ENCODE data around the gene IQGAP2.

Gene IQGAP2

DNA sequence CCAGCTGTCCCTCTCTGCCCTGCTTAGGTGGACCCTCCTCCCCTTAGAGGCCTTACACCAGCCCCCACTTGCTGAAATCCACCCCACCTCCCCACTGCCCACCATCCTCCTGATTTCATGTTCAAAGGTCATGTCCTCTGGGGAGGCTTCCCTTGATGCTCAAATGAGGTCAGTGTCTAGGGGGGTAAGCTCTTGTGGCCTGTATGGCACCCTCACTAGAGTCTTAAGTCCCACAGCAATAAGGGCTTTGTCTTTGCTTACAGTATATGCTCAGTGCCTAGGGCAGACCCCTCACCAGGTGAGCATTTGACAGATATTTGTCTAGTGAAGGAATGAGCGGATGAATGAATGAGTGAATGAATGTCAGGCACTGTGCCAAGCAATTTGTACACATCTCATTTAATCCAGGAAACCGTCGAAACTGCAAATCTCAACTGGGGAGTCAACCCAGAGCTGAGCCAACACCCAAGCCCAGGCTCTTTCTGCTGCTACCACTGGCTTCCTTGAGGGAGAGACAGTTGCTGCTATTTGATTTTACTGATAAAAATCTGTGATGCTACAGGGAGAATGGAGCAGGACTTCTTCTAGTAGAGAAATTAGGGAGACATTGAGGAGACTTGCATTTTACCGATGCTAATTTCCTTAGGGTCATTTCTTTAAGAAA, 101.9 kb downstream of the IQGAP2 start:
- Histone ChIP-seq H3K14ac (ENCODE audit: low read length) (no peak overlapping the region), H3K4me2 (ENCODE audit: low read length) (no peak overlapping the region), H4K8ac (ENCODE audit: low read depth, low read length) (no peak overlapping the region), H2AK5ac (ENCODE audit: low read length) (no peak overlapping the region), H4K12ac (ENCODE audit: low read depth, low read length) (no peak overlapping the region), H3K27me3 (ENCODE audit: insufficient read depth, low read length) (no peaks in the 10 kb centered on the region), H3K23ac (ENCODE audit: low read length) (no peak overlapping the region), H2BK12ac (ENCODE audit: low read length) (no peak overlapping the region), H4K91ac (ENCODE audit: low read depth, low read length) (no peak overlapping the region), H3K4me3 (ENCODE audit: low read depth, low read length) (no peak overlapping the region), H3K9me3 (ENCODE audit: insufficient read depth, low read depth, low read length) (no peaks in the 10 kb centered on the region), H2AFZ (ENCODE audit: insufficient read depth, low read length, poor library complexity) (no peak overlapping the region), H3K18ac (ENCODE audit: low read length) (no peak overlapping the region), H2BK5ac (ENCODE audit: low read depth, low read length, poor library complexity) (no peak overlapping the region), H3K36me3 (ENCODE audit: control insufficient read depth in 1 of 2, insufficient read depth in 2 of 2, low read length in 2 of 2) (no peaks in the 10 kb centered on the region), H3K27ac (ENCODE audit: low read depth, low read length) (no peak overlapping the region), H3K79me2 (ENCODE audit: control insufficient read depth, insufficient read depth, low read length, poor library complexity) (no peaks in the 10 kb centered on the region), H3K9ac (ENCODE audit: low read length) (no peak overlapping the region), H3K4me1 (ENCODE audit: control insufficient read depth in 1 of 2, insufficient read depth in 2 of 2, low read length in 2 of 2) (no peaks in the 10 kb centered on the region), H3K79me1 (ENCODE audit: low read length) (no peaks in the 10 kb centered on the region), H3K4ac (ENCODE audit: low read depth, low read length) (no peak overlapping the region), H2BK120ac (ENCODE audit: insufficient read depth, low read length, poor library complexity) (no peak overlapping the region)
- no peak for DNase-seq
- WGBS (ENCODE audit: extremely low coverage, insufficient coverage, insufficient read length), result no CpG with 5 or more reads among the region's 4 CpGs

DNA sequence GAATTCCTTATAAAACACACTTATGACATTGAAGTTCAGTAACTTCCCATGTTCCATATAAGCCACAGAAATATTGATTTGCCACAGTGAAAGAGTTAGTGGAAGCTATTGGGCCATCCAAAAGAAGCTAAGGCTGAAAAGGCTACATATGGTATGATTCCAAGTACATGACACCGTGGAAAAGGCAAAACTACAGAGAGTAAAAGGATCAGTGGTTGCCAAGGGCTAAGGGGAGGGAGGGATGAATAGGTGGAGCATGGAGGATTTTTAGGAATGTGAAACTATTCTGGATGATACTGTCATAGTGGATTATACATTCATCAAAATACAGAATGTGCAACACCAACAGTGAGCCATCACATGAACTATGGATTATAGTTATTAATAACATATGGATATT, 110.4 kb downstream of the IQGAP2 start:
- Histone ChIP-seq H4K91ac (ENCODE audit: low read depth, low read length) (no peak overlapping the region), H2AK5ac (ENCODE audit: low read length) (no peak overlapping the region), H3K79me2 (ENCODE audit: control insufficient read depth, insufficient read depth, low read length, poor library complexity) (no peaks in the 10 kb centered on the region), H3K36me3 (ENCODE audit: control insufficient read depth in 1 of 2, insufficient read depth in 2 of 2, low read length in 2 of 2) (no peaks in the 10 kb centered on the region), H2AFZ (ENCODE audit: insufficient read depth, low read length, poor library complexity) (no peak overlapping the region), H2BK12ac (ENCODE audit: low read length) (no peak overlapping the region), H3K4ac (ENCODE audit: low read depth, low read length) (no peak overlapping the region), H3K9ac (ENCODE audit: low read length) (no peak overlapping the region), H3K4me2 (ENCODE audit: low read length) (no peak overlapping the region), H3K18ac (ENCODE audit: low read length) (no peak overlapping the region), H3K14ac (ENCODE audit: low read length) (no peak overlapping the region), H3K27ac (ENCODE audit: low read depth, low read length) (no peak overlapping the region), H3K4me1 (ENCODE audit: control insufficient read depth in 1 of 2, insufficient read depth in 2 of 2, low read length in 2 of 2) (peaks cover 2 to 8% of the 10 kb centered on the region in 2 experiments), H3K4me3 (ENCODE audit: low read depth, low read length) (no peak overlapping the region), H4K8ac (ENCODE audit: low read depth, low read length) (no peak overlapping the region), H2BK5ac (ENCODE audit: low read depth, low read length, poor library complexity) (no peak overlapping the region), H4K12ac (ENCODE audit: low read depth, low read length) (no peak overlapping the region), H3K27me3 (ENCODE audit: insufficient read depth, low read length) (no peaks in the 10 kb centered on the region), H3K9me3 (ENCODE audit: insufficient read depth, low read depth, low read length) (peaks cover 4% of the 10 kb centered on the region), H3K23ac (ENCODE audit: low read length) (no peak overlapping the region), H3K79me1 (ENCODE audit: low read length) (no peaks in the 10 kb centered on the region), H2BK120ac (ENCODE audit: insufficient read depth, low read length, poor library complexity) (no peak overlapping the region)
- peak in 1 of 2 donors; percentile 40 for DNase-seq
- no CpG with 5 or more reads among the region's 1 CpG for WGBS (ENCODE audit: extremely low coverage, insufficient coverage, insufficient read length)

DNA sequence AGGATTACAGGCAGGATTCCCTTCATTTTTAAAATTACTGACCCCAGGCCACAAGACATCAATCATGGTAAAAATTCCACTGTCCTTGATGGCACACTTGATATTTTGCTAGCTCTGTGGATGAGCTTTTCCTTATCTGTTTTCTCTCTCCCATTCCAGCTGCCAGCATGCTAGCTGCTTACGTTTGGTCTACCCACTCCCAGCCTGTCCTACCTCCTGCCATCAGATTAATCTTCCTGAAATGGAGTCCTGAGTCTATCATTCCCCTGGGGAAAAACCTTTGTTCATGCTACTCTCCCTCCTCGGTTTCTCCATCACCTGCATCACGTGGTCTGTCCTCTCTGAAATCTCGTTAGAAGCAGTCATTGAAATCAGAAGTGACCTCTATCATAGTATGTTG, 111.2 kb downstream of the IQGAP2 start:
- H2BK5ac ChIP-seq (ENCODE audit: low read depth, low read length, poor library complexity), result peak overlapping the region; percentile 49
- H3K27ac ChIP-seq (ENCODE audit: low read depth, low read length), result peak overlapping the region; percentile 77
- H2BK12ac ChIP-seq (ENCODE audit: low read length), result no peak overlapping the region
- no peak overlapping the region for H3K9ac ChIP-seq (ENCODE audit: low read length)
- no CpG with 5 or more reads among the region's 4 CpGs for WGBS (ENCODE audit: extremely low coverage, insufficient coverage, insufficient read length)
- H4K91ac ChIP-seq (ENCODE audit: low read depth, low read length), result no peak overlapping the region
- no peak overlapping the region for H3K14ac ChIP-seq (ENCODE audit: low read length)
- no peak overlapping the region for H2BK120ac ChIP-seq (ENCODE audit: insufficient read depth, low read length, poor library complexity)
- H4K8ac ChIP-seq (ENCODE audit: low read depth, low read length), result no peak overlapping the region
- H3K4me3 ChIP-seq (ENCODE audit: low read depth, low read length), result no peak overlapping the region
- no peaks in the 10 kb centered on the region for H3K27me3 ChIP-seq (ENCODE audit: insufficient read depth, low read length)
- no peak overlapping the region for H3K23ac ChIP-seq (ENCODE audit: low read length)
- no peaks in the 10 kb centered on the region for H3K36me3 ChIP-seq (ENCODE audit: control insufficient read depth in 1 of 2, insufficient read depth in 2 of 2, low read length in 2 of 2)
- H3K4ac ChIP-seq (ENCODE audit: low read depth, low read length), result no peak overlapping the region
- no peak overlapping the region for H4K12ac ChIP-seq (ENCODE audit: low read depth, low read length)
- peaks cover 2 to 8% of the 10 kb centered on the region in 2 experiments for H3K4me1 ChIP-seq (ENCODE audit: control insufficient read depth in 1 of 2, insufficient read depth in 2 of 2, low read length in 2 of 2)
- H2AK5ac ChIP-seq (ENCODE audit: low read length), result no peak overlapping the region
- H3K79me2 ChIP-seq (ENCODE audit: control insufficient read depth, insufficient read depth, low read length, poor library complexity), result no peaks in the 10 kb centered on the region
- peak overlapping the region; percentile 17 for H3K4me2 ChIP-seq (ENCODE audit: low read length)
- no peak overlapping the region for H2AFZ ChIP-seq (ENCODE audit: insufficient read depth, low read length, poor library complexity)
- H3K79me1 ChIP-seq (ENCODE audit: low read length), result no peaks in the 10 kb centered on the region
- peak; percentile 90 to 97 for DNase-seq
- H3K9me3 ChIP-seq (ENCODE audit: insufficient read depth, low read depth, low read length), result peaks cover 4% of the 10 kb centered on the region
- no peak overlapping the region for H3K18ac ChIP-seq (ENCODE audit: low read length)

DNA sequence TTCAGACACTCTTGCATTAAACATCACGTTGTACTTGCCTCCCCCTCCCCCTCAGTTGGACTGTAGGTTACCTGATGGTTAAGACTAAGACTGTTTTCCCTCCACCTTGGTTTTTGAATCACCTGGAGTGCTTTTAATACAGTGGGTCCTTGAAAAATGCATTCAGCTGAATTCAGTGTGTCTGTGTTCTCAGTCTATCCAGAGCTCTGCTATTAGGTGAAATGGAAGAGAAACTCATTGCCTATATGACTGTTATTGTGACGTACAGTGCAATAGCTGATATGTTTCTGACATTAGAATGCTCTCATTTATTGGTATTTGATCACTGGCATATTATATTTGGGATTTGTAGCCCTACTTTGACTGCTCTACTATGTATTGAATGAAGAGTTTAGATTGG, 111.6 kb downstream of the IQGAP2 start:
- Histone ChIP-seq H2BK120ac (ENCODE audit: insufficient read depth, low read length, poor library complexity) (no peak overlapping the region), H2BK12ac (ENCODE audit: low read length) (no peak overlapping the region), H4K91ac (ENCODE audit: low read depth, low read length) (no peak overlapping the region), H2BK5ac (ENCODE audit: low read depth, low read length, poor library complexity) (peak overlapping the region; percentile 49), H3K4me3 (ENCODE audit: low read depth, low read length) (no peak overlapping the region), H3K4me2 (ENCODE audit: low read length) (peak overlapping the region; percentile 17), H3K4ac (ENCODE audit: low read depth, low read length) (no peak overlapping the region), H3K18ac (ENCODE audit: low read length) (no peak overlapping the region), H3K27me3 (ENCODE audit: insufficient read depth, low read length) (no peaks in the 10 kb centered on the region), H3K36me3 (ENCODE audit: control insufficient read depth in 1 of 2, insufficient read depth in 2 of 2, low read length in 2 of 2) (no peaks in the 10 kb centered on the region), H3K14ac (ENCODE audit: low read length) (no peak overlapping the region), H3K23ac (ENCODE audit: low read length) (no peak overlapping the region), H3K9ac (ENCODE audit: low read length) (no peak overlapping the region), H4K8ac (ENCODE audit: low read depth, low read length) (no peak overlapping the region), H3K79me1 (ENCODE audit: low read length) (no peaks in the 10 kb centered on the region), H3K27ac (ENCODE audit: low read depth, low read length) (peak overlapping the region; percentile 77), H3K9me3 (ENCODE audit: insufficient read depth, low read depth, low read length) (peaks cover 4% of the 10 kb centered on the region), H2AFZ (ENCODE audit: insufficient read depth, low read length, poor library complexity) (no peak overlapping the region), H3K79me2 (ENCODE audit: control insufficient read depth, insufficient read depth, low read length, poor library complexity) (no peaks in the 10 kb centered on the region), H2AK5ac (ENCODE audit: low read length) (no peak overlapping the region), H4K12ac (ENCODE audit: low read depth, low read length) (no peak overlapping the region), H3K4me1 (ENCODE audit: control insufficient read depth in 1 of 2, insufficient read depth in 2 of 2, low read length in 2 of 2) (peaks cover 2 to 8% of the 10 kb centered on the region in 2 experiments)
- no CpG with 5 or more reads among the region's 2 CpGs for WGBS (ENCODE audit: extremely low coverage, insufficient coverage, insufficient read length)
- no peak for DNase-seq

All from trophoblast cell (in vitro differentiated cells and primary cell).